Measurements from ENCODE around the gene YPEL4.

Gene YPEL4

GRCh38 chr11:57630171-57630570, 19.5 kb downstream of the YPEL4 start:
- DNase-seq: no peak

GRCh38 chr11:57626895-57627294, 22.8 kb downstream of the YPEL4 start:
- DNase-seq: no peak

DNA sequence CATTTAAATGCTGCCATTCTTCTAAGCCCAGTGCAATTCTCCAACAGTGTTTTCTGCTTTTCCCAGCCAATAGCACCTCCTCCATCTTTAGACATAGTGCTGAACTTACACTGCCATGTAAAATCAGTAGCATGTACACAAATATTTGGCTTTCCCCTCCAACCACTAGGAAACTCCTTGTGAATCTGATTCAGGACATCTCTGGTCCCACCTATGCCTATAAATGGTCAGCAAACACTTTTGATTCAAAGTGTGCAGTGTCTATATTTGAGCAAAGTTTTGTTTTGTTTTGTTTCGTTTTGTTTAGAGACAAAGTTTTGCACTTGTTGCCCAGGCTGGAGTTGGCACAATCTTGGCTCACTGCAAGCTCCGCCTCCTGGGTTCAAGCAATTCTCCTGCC, 24.8 kb downstream of the YPEL4 start:
- no peak for DNase-seq

DNA sequence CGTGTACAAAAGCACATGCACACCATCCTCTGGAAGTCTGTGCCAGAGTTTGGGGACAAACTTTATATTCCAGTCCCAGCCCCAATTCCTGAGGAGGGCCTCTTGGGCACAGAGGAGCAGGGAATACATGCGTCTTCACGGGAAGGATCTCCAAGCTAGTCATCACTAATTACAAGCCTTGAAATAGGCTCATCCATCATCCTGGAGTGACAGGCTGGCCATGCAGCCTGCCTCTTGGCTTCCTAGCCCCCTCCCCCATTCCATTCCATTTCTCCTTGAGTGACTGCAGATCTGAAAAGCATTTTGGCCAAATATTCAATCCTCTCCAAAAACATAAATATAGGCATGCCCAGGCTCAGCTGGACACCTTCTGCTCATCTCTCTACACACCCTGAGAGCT, 27.4 kb downstream of the YPEL4 start:
- no peak for DNase-seq

DNA sequence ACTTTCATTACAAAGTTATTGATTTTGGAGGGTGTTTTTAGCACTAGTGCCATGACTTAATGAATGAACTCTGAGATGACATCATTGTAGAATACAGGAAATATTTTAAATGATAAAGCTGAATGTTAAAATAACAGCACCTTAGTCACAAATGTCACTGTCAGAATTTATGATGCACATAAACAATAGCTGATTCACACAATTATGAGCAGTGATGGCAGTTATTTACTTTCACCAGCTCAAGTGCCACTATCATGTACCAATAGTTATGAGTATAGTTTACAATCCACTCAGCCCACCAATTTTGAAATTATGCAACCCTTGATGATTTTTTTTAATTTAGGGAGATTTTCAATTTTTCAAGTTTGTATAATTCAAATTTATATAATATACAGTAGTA, 29.2 kb downstream of the YPEL4 start:
- DNase-seq: no peak

DNA sequence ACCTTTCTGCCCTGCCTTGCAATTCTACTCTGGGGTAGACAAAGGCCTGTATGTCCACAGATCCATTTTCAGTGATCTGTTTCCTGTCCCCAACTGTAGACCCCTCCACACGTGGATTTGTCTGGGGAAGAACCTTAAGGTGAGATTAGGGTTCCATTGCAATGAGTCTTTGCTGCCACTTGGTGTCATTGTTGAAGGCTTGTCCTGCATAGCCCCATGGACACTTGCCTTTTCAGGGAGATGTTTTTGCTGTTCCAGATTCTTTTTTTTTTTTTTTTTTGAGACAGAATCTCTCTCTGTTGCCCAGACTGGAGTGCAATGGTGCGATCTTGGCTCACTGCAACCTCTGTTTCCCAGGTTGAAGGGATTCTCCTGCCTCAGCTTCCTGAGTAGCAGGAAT, 30.4 kb downstream of the YPEL4 start:
- no peak for DNase-seq

- DNase-seq: no peak
Observed at GRCh38 chr11:57618438-57618837, 31.3 kb downstream of the YPEL4 start.

GRCh38 chr11:57616595-57616994, 33.1 kb downstream of the YPEL4 start:
- no peak for DNase-seq

GRCh38 chr11:57615308-57615707, 34.4 kb downstream of the YPEL4 start:
- DNase-seq: no peak

- no peak for DNase-seq
Observed at GRCh38 chr11:57614234-57614772, 35.4 kb downstream of the YPEL4 start.

DNA sequence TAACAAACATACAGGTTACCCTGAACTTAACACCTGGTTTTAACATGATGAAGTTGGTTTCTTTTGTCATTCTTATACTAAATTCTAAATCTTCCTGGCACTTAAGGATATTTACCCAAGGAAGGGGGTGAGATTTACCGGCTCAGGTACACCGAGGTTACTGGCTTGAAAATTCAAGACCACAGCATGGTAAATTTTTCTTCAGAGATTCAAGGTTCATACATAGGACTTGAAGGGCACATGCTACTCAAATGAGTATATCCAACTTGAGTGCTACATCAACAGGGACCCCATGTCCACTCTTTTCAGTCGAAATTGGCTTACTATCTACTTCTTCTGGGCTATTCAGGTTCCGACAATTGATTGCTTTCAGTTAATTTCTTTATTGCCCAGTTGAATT, 39.5 kb downstream of the YPEL4 start:
- no peak for DNase-seq

DNA sequence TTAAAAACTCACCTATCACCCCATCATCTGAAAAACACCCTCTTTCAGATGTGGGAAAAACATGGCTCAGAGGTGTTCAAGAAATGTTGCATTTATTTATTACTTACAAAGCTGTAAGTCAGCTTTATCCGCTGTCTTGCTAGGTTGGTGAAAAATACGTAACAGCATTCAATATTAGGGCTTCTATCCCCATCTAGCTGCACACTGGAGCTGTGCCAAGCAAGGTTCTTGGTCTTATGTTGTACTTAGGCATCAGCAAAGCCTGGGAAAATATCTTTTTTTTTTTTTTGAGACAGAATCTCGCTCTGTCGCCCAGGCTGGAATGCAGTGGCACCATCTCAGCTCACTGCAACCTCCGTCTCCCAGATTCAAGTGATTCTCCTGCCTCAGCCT, 44.7 kb downstream of the YPEL4 start:
- DNase-seq: no peak

DNA sequence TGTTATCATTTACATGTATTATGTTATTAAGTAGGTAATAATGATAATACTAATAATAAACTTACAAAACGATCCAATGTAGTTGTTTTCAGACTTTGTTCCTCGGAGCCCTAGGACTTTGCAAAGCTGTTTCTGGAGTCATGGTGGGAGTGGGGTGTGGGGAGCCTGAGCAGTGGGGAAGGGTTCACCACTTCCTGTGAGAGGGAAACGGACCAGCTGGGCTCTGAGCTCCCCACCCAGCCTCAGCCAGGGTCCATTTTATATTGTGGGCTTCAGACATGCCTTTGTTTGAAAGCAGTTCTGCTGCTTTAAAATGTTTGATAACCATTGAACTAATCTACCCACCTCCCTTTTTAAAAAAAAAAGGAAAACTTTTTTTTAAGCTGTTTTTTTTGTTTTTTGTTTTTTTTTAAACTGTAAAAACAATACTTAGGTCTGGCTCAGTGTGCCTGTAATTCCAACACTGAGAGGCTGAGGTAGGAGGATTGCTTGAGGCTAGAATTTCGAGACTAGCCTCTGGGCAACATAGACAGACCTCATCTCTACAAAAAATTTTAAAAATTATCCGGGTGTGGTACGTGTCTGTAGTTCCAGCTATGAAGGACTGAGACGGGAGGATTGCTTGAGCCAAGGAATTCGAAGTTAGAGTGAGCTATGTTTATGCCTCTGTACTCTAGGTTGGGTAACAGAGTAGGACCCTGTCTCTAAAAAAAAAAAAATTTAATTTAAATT, 45.2 kb downstream of the YPEL4 start:
- no peak for DNase-seq

DNA sequence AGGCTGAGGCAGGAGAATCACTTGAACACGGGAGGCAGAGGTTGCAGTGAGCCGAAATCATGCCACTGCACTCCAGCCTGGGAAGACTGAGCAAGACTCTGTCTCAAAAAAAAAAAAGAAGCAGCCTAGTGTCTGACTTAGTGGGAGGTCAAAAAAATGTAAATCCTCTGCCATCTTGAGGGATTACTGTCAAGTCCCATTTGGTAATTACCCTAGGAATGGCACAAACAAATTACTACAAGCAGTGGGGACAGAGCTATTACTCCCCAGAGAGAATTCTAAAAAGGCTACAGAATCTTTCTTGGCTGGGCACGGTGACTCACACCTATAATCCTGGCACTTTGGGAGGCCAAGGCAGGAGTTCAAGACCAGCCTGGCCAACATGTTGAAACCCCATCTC, 48.4 kb downstream of the YPEL4 start:
- no peak for DNase-seq

DNA sequence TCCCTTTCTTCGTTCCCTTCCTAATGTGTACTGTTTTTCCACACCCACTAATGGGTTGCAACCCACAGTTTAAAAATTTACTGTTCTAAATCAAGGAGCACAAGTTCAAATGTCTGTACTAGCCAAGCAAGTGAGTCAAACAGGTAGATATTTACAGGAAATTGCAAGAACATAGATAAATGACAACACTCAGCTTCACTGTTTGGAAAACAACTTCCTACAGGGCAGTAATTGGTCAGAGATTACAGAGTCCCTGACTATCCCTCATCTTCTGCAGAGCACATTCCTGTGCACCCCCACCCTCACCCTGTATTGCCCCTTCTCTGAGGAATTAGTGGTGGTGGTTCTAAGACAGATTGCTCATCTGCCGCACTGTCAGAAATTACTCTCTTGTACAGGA, 50.3 kb downstream of the YPEL4 start:
- no peak for DNase-seq

DNA sequence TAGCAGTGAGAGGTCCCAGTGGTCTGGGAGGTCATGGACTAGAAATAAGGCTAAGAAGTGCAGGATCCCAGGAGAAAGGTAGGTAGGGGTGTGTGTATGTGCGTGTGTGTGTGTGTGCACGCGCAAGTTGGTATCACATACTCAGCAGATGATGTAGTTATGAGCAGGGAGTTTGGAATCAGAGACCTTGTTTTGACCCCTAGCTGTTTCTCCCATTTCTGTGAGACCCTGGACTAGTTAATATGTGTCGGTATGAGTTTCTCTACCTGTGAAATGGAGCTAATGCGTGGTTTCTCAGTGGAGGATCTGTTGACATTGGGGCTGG, 50.9 kb downstream of the YPEL4 start:
- no peak for DNase-seq

- peak; percentile 90 for DNase-seq
Observed at GRCh38 chr11:57597916-57598830, 51.5 kb downstream of the YPEL4 start.

- peak; percentile 79 for DNase-seq
Observed at GRCh38 chr11:57597461-57597915, 52.2 kb downstream of the YPEL4 start, which contains the start of gene SERPING1. Gene SERPING1 (plus strand): TSS chr11:57597685. CDS start chr11:57598271, 586 bp downstream.

DNA sequence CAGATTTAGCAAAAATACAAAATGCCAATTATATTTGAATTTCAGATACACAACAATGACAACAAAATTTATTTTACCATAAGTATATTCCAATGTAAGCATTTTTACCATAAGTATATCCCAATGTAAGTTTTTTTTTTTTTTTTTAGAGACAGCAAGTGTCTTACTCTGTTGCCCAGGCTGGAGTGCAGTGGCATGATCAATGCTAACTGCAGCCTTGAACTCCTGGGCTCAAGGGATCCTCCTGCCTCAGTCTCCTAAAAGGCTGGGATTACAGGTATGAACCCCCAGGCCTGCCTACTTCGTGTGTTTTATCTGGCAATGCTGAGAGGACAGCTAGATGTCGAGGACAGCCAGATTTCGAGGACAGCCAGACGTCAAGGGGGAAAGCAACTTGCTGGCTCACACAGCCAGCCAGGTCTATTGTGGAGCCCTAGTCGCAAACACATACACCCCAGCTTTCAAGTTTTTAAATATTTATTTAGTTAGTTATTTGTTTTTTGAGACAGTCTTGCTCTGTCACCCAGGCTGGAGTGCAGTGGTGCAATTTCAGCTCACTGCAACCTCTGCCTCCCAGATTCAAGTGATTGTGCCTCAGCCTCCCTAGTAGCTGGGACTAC, 53.3 kb downstream of the YPEL4 start:
- no peak for DNase-seq
